Suppressor macrophage treated with lipopolysaccharide for 4 hours (primary cell): ENCODE results near the gene ATPAF1.
A peak's percentile ranks its signal among the peaks of the same experiment; 100 is the strongest.

Source experiments
- DNase-seq: peaks from one replicate; pipeline ENCODE4 v3.0.0-alpha.2; 2020

ATPAF1 gene

GRCh38 chr1:46613661-46614603, 54.2 kb downstream of the ATPAF1 start:
- peak; percentile 86 for DNase-seq

GRCh38 chr1:46612937-46613660, 55.1 kb downstream of the ATPAF1 start:
- DNase-seq = no peak

- DNase-seq = peak; percentile 46
Observed at GRCh38 chr1:46611691-46612221, 56.4 kb downstream of the ATPAF1 start.

- DNase-seq = no peak
Observed at GRCh38 chr1:46607345-46608130, 60.6 kb downstream of the ATPAF1 start.

- no peak for DNase-seq
Observed at GRCh38 chr1:46606255-46606965, 61.8 kb downstream of the ATPAF1 start.

GRCh38 chr1:46605232-46605631, 62.9 kb downstream of the ATPAF1 start:
- DNase-seq = no peak

- DNase-seq = peak; percentile 97
Observed at GRCh38 chr1:46603858-46604549, 64.2 kb downstream of the ATPAF1 start, which contains the start of gene MKNK1. TSS of gene MKNK1 (minus strand) at chr1:46604268. CDS start at chr1:46583327, 20,941 bp downstream.

GRCh38 chr1:46603481-46603857, 64.7 kb downstream of the ATPAF1 start:
- DNase-seq = no peak

- no peak for DNase-seq
Observed at GRCh38 chr1:46601257-46602007, 66.7 kb downstream of the ATPAF1 start.

- DNase-seq = no peak
Observed at GRCh38 chr1:46599059-46599970, 68.8 kb downstream of the ATPAF1 start.

- DNase-seq = no peak
Observed at GRCh38 chr1:46596846-46597245, 71.3 kb downstream of the ATPAF1 start.

GRCh38 chr1:46596036-46596435, 72.1 kb downstream of the ATPAF1 start:
- DNase-seq = no peak

GRCh38 chr1:46595127-46595526, 73.0 kb downstream of the ATPAF1 start:
- peak; percentile 94 for DNase-seq

GRCh38 chr1:46594063-46594462, 74.1 kb downstream of the ATPAF1 start:
- peak; percentile 90 for DNase-seq

- peak; percentile 54 for DNase-seq
Observed at GRCh38 chr1:46592823-46593222, 75.3 kb downstream of the ATPAF1 start.

- DNase-seq = no peak
Observed at GRCh38 chr1:46589529-46589928, 78.6 kb downstream of the ATPAF1 start.

- peak; percentile 94 for DNase-seq
Observed at GRCh38 chr1:46587069-46587468, 81.1 kb downstream of the ATPAF1 start.

GRCh38 chr1:46585312-46585938, 82.7 kb downstream of the ATPAF1 start:
- DNase-seq = no peak

- DNase-seq = no peak
Observed at GRCh38 chr1:46583494-46583893, 84.7 kb downstream of the ATPAF1 start.
